Measurements from ENCODE around the gene BICD2.

DNA sequence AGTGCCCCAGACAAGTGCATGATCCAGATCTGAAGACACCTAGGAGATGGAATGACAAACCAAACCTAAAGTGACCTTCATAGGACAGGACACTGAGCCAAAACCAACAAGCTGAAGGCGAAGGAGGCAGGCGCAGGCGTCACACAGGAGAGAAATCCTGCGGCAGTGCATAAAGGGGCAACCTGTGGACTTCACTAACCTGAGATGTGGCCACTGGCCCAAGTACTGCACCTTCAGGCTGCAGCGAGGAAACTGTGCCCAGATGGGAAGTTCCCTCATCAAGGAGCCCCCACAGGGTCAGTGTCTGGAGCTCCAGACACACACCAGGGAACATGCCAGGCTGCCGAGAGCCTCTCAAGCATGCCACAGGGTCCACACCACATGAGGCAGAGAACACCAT, 98.4 kb downstream of the BICD2 start:
- TF ChIP-seq, protein P1, sequence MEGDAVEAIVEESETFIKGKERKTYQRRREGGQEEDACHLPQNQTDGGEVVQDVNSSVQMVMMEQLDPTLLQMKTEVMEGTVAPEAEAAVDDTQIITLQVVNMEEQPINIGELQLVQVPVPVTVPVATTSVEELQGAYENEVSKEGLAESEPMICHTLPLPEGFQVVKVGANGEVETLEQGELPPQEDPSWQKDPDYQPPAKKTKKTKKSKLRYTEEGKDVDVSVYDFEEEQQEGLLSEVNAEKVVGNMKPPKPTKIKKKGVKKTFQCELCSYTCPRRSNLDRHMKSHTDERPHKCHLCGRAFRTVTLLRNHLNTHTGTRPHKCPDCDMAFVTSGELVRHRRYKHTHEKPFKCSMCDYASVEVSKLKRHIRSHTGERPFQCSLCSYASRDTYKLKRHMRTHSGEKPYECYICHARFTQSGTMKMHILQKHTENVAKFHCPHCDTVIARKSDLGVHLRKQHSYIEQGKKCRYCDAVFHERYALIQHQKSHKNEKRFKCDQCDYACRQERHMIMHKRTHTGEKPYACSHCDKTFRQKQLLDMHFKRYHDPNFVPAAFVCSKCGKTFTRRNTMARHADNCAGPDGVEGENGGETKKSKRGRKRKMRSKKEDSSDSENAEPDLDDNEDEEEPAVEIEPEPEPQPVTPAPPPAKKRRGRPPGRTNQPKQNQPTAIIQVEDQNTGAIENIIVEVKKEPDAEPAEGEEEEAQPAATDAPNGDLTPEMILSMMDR (IDR thresholded peaks at IDR 0.05): no peak
- TF ChIP-seq EZH2 (IDR thresholded peaks at IDR 0.05; ENCODE audit: borderline replicate concordance, insufficient read depth, low read depth, low read length, poor library complexity, severe bottlenecking): no peak
